NCI-H1436 (cell line): Measurements from ENCODE around the gene INTS7.
"Not testable (repeated sequence)": the region's sequence is repeated elsewhere in the genome, so short reads cannot be mapped to it uniquely, and the experiment has no call there.

Experiments
- DNase-seq: peaks from one replicate; lab custom pipeline; 2025; lab: John Stamatoyannopoulos, UW

The INTS7 gene

DNA sequence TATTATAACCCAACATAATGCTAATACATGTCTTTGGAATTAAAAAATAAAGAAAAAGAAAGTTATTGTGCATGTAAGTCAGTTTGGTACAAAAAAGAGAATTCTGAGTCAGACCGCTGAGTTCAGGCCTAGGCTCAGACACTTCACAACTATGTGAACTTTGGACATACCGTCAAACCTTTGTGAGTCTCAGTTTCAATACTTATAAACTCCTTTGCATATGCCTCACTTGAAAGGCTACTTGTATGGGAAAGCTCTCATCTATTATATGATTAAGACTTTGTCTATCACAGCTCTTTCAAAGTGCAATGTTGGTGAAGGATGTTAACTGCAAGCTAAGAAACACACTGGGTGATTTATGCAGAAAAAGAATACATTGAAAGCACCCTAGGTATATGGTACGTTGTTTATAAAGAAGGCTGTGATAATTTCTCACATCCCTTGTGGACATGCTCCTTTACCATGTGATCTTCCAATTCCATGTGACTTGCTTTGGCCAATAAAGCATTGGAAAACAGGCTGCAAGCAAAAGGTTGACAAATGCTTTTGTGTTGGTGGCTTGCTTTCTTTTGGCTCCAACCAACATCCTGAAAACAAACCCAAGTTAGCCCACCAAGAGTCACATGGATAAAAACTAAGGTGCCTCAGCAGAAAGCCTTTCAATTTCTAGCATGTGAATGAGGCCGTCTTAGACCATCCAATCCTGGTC is 49.6 kb downstream of the INTS7 start:
- no peak for DNase-seq

DNA sequence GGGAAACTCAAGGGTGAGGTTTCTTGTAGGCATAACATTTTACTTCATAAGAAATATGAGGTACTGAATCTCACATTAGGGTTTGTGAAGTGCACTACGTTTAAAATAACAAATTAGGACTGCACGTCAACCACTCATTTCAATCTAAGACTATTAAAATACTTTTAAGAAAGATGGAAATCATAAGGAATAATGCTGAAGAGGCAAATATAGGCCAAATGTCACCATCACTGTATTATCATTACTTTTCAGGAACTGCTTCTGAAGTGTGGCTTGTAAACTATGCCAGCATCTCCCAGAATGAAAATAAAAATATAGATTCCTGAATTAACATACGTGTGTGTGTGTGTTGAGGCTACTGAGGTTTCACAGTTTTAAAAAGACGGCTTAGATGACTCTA is 56.8 kb downstream of the INTS7 start:
- no peak for DNase-seq

DNA sequence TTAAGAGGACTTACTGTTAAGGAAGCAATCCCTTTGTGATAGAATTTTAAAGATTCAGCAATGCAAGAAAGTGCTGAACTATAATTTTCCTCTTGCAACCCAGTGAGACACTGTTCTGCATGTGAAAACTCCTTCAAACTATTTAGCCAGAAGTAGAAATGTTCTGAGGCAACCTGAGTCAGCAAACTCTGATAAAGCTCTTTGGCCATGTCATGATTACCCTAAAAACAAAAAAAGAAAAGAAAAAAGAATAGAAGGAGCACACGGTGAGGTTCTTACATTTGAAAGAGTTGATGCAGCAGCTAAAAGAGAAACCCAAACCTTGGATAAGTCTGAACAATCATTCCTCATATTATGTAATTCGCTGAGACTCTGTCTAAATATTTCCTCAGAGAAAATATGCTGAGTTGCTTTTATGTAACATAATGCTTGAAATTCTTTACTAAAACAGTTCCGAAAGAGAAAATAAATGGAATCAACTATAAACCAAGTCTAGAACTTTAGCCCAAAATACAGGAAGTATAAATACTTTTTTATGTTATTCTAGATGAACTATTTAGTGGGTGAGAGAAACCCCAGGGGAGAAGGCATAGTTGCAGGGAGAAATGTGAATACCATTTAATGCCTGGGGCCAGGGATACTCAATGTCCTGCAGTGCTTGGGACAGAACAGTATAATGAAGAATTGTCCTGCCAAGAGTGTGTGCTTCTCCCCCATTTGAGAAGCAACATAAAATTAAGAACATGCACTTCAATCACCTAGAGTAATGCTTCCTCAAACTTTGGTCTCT is 60.0 kb downstream of the INTS7 start:
- no peak for DNase-seq

DNA sequence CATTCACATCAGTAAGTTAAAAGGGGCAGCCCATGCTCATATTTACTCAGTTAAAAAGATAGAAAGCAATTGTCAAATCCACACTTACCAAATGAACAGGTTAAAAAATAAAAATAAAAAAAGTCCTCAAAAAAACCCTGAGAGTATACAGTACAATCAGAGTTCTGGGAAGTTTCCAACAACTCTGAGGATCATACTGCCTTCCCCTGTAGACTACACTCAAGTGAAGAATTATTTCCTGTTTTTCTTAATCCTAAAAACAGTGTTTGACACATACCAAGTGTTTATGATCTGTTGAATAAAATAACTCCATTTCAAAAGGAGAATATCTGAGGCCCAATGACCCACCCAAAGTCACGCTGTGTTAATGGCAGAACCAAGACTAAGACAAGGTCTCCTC is 61.8 kb downstream of the INTS7 start:
- no peak for DNase-seq

DNA sequence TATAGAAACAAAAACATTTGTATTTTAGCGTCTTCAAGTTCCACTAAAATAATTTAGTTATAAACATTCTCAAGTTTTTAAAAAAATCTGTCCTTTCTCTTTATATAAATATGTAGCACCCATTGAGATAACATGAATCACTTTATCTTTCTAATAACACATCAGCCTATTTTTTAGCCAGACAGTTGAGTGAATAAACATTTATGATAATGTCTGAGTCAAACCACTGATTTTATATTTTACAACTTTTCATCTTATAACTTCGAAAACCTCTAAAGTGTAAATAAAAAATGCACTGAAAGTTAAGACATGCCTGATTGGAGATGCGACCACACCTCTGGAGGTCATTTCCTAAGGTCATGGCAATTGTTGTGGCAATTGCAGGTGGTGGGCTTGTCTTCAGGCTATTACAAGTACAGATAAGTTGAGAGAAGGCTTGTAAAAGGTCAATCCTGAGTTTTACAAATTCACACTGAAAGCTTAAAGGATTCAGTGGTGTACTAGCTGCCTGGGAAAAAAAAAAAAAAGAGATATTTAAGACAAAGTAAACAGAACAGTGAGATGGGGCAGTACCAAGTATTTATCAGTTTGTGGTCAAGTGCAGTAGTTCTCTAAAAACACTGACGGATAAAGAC is 67.0 kb downstream of the INTS7 start:
- DNase-seq: no peak

DNA sequence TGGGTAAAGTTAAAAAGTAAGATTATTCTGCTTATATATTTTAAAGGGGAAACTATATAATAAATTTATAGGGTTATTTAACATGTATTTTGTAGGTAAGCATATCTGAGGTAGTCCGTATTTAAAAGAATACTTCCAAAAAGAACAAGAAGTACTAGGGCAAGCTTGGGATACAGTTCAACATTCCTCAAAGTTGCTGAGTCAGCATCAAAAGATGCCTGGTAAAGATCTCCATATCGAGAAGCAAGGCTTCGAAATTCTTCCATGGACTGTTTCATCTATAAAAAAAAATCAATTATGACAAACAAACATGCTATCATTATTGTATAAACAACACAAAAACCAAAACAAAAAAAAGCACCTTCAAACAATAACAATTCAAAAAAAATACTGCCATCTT is 67.7 kb downstream of the INTS7 start:
- no peak for DNase-seq

DNA sequence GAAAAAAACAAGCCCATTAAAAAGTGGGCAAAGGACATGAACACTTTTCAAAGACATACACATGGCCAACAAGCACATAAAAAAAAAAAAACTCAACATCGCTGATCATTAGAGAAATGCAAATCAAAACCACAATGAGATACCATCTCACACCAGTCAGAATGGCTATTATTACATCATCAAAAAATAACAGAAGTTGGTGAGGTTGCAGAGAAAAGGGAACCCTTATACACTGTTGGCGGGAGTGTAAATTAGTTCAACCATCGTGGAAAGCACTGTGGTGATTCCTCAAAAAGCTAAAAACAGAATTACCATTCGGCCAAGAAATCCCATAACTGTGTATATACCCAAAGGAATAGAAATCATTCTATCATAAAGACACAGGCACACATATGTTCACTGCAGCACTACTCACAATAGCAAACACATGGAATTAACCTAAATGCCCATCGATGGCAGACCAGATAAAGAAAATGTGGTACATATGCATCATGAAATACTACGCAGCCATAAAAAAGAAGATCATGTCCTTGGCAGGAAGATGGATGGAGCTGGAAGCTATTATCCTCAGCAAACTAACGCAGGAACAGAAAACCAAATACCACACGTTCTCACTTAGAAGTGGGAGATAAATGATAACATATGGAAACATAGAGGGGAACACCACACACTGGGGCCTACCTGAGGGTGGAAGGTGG is 70.1 kb downstream of the INTS7 start:
- DNase-seq: no peak

DNA sequence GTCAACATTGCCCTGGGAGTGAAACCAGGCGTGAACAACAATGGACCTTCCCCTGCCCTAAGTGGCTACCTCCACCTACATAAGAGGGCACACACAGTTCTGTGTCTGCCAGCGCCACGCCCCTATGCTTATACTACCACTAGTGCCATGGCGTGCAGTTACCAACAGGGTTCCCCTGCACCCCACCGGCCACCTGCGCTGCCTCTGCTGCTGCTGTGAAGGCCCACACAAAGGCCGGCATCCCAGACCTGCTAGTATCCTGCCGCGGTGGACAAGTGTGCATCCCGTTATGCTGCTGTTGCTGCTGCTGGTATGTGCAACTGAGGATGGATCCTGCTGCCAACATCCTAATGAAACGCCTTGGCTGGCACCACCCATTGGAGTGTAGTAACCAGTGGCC is 75.7 kb downstream of the INTS7 start:
- no peak for DNase-seq

DNA sequence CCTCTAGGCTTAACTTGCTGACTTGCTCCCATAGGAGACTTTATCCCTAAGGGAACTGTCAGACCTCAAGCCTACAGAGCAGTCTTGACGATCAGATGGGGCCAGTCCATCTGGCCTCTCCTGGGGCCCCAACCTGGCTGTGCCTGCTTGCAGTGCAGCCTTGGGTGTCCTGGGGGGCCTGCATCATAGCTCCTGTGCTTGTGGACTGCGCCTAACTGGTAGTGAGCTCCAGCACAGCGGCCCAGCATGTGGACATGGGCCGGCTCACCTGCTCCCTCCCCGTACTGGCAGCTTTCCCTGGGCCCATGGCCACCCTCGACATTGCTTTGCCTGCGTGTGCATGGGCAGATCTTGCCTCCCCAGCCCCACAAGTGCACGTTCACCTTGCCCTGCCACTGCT is 76.1 kb downstream of the INTS7 start:
- DNase-seq: no peak

DNA sequence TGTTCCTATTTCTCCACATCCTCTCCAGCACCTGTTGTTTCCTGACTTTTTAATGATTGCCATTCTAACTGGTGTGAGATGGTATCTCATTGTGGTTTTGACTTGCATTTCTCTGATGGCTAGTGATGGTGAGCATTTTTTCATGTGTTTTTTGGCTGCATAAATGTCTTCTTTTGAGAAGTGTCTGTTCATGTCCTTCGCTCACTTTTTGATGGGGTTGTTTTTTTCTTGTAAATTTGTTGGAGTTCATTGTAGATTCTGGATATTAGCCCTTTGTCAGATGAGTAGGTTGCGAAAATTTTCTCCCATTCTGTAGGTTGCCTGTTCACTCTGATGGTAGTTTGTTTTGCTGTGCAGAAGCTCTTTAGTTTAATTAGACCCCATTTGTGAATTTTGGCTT is 81.3 kb downstream of the INTS7 start:
- DNase-seq: not testable (repeated sequence)

DNA sequence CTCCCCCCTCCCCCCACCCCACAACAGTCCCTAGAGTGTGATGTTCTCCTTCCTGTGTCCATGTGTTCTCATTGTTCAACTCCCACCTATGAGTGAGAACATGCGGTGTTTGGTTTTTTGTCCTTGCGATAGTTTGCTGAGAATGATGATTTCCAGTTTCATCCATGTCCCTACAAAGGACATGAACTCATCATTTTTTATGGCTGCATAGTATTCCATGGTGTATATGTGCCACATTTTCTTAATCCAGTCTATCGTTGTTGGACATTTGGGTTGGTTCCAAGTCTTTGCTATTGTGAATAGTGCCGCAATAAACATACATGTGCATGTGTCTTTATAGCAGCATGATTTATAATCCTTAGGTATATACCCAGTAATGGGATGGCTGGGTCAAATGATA is 81.8 kb downstream of the INTS7 start:
- not testable (repeated sequence) for DNase-seq

DNA sequence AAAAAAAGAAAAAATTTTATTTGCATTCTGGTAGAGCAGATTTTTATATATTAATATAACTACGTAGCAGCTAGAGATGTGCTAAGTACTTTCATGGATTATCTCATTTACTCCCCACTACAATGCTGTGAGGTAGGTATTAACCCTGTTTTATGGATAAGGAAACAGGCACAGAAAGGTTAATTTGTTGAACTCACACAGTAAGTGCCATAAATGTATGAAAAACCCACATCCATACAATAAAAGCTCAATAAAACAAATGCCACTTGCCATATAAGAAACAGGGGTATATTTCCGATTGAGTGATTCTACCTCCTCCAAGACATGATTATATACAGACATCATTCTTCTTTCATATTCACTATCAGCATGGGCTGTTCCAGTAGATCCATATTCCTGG is 83.1 kb downstream of the INTS7 start:
- no peak for DNase-seq

DNA sequence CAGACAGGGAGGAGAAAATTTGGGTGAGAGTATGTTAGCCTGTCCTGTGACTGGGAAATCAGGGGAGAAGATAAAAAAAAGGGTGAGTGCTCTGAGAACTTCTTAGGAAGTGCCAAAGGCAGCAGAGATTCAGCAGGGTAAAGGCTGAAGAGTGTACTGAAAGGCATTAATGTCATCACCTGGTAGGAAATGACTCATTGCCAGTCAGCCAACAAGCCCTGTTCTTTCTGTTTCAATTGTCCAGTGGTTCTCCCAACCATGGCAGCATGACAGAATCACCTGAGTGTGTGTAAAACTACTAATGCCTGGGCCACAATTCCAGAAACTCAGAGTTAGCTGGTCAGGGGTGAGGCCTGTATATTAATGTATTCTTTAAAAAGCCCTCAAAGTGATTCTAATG is 83.5 kb downstream of the INTS7 start:
- DNase-seq: no peak

DNA sequence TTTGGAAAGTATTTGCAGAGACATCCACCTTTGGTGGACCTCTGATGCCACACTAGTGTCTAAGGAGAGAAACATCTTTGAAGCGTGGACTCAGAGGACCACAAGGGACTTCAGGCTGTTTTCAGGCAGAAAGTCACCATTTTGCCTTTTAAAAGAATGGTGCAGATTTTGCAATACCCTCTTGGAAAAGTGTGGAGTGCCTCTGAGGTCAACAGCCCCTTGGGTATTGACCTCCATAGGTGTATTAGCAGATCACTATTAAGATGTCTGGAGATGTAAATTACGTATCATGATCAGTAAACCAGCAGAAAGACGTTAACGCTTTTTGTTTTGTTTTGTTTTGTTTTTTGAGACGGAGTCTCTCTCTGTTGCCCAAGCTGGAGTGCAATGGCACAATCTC is 87.0 kb downstream of the INTS7 start:
- DNase-seq: no peak

DNA sequence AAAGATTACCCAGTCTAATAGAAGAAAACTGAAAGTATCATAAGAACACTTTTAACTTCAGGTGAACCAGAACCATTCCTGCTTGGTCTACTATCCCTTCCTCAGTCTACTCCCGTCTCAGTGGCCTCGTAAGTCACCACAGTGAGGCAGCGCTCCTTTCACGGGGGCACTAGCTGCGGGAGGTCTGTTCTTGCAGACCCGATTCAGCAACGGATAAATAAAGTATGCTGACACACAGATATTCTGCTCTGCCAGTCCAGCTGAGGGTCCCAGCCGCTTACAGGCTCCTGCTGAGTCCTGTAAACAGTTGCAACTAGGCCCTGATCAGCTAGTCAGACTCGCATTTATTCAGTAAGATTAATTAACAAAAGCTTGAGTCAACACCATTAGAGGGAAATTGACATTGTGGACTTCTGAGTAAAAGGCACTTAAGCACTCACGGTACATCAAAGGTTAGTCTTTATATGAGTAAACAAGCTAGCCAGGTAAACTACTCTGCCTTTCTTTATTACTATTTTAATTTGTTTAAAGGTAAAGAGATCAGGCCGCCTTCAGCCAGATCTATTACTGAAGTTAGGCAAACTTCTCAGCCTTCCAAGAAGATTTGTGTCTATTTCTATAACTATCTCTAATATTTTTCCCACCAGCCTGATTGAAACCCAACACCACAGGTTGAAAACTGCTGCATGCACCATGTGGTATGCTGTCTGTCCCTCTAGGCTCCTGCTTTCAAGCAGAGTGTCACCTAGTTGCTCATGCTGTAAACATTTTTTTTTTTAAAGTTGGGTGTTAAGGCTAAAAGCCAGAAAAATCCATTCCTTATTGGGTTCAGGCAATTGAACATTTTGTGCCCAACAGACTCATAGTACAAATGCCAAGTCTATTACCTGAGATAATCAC is 87.7 kb downstream of the INTS7 start:
- DNase-seq: peak; percentile 87

DNA sequence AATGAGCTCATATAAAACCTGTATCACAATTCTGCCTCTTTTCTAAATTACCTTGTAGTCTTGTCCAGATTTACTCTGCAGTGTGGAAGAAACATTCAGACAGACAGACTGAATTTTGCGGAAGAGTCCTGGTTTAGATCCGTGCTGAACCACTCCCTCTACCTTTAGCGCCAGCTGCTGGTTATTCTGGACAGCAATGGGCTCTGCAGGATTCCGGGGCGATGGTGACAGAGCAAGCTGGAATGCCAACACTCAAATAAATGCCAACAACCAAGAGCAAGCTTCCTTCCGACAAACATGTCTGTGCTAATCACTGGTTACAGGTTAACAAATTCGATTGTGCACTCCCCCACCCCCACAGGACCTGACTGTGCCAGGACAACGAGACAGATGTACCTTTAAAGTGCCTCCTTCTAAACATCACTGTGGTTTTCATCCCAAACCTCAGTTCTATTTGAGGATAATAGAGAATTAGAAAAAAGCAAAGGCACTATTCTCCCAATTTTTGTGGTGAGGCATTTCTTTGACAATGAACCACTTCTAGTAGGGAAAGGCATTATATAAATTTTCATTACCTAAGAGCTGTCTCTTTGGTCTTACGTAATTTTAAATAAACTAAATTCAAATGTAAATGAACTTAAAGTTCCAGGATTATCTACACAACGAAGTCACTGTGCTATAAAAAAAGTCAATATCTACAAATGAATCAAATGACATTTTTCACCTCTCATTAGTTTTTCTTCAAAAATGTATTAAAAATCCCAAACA is 90.4 kb downstream of the INTS7 start:
- DNase-seq: no peak

DNA sequence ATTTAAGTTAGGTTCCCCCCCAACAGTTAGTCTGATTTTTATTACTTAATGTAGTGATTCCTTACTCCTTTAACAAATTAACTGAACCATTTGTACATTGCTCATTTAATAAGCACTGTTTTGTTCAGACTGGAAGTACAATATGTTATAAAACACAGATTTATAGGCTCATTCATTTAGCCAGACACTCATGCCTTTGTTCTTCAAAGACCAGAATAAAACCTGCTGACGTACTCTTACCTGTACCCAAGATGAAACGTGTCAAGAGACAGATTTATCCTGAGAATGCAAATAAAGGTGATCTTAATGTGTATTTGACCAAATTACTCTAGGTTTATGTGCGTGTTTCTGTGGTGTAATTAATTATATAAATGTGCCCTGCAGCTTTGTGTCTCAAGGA is 92.8 kb downstream of the INTS7 start:
- DNase-seq: no peak

DNA sequence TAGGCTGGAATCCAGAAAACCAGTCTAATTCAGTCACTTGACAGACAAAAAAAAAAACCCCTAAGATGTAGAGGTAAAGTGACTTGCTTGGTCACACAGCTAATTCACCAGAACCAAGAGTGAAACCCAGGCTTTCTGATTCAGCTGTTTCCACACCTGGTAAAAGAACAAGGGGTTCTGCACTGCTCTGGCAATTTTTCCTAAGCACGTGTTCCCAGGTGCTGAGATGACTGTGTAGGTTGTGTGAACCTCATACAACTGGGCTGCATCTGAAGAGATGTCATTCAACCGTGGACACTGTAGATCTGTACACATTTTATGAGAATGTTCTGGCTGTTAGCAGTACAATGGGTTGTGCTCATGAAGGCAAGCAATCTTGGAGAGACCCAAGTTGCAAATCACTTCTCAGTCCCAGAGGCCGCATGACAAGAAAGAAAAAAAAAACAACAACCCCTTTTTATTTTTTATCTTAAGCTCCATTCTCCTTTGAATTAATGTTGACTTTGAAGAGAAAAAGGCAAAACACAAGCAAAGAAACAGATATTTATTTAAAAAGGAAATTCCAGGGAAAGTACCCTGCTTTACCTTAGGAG is 95.4 kb downstream of the INTS7 start:
- DNase-seq: no peak

DNA sequence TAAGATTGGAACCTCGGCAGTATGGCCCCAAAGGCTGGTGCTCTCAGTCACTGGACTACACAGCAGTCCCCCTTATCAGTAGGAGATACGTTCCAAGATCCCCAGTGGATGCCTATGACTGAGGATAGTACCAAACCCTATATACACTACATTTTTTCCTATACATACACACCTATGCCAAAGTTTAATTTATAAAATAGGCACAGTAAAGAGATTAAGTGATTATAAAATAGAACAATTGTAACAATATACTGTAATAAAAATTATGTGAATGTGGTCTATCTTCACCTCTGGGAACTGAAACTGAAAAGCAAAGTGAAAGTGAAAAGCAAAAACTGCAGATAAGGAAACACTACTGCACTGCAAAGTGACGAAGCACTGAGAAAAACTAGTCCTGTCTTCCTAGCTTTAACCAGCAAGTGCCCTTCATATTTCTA is 96.8 kb downstream of the INTS7 start:
- DNase-seq: no peak

DNA sequence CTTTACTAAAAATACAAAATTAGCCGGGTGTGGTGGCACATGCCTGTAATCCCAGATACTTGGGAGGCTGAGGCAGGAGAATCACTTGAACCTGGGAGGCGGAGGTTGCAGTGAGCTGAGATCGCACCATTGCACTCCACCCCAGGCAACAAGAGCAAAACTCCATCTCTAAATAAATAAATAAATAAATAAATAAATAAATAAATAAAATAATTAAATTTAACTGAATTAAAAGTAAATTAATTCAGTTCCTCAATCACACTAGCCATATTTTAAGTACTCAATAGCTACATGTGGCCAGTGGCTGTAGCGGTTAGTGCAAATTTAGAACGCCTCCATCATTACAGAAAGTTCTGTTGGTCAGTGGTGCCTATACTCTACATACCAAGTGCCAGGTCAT is 97.9 kb downstream of the INTS7 start:
- not testable (repeated sequence) for DNase-seq
